Neuronal stem cell (in vitro differentiated cells): ENCODE results near the gene BIN1.

Experiments used
- DNase-seq: peaks from one replicate; pipeline ENCODE4 v3.0.0-alpha.2; 2013; ENCODE audit warnings: low spot score
- H2AFZ ChIP-seq: one replicate; pipeline ENCODE4 v1.6.1; 2013; ENCODE audit warnings: mild to moderate bottlenecking, low read length, inconsistent platforms
- H2AK5ac ChIP-seq: 2 replicates; pipeline ENCODE4 v1.6.1; 2013; ENCODE audit warnings: low read depth, mild to moderate bottlenecking, inconsistent platforms, low read length, moderate library complexity, mixed read lengths
- H2BK120ac ChIP-seq: 2 replicates; pipeline ENCODE4 v1.6.1; 2013; ENCODE audit warnings: low read depth, mild to moderate bottlenecking, inconsistent platforms, low read length, moderate library complexity, mixed read lengths
- H2BK12ac ChIP-seq: one replicate; pipeline ENCODE4 v1.6.1; 2013; ENCODE audit warnings: low read length, inconsistent platforms
- H2BK15ac ChIP-seq: 2 replicates; pipeline ENCODE4 v1.6.1; 2013; ENCODE audit warnings: mild to moderate bottlenecking, low read length, inconsistent platforms, mixed read lengths
- H2BK5ac ChIP-seq: one replicate; pipeline ENCODE4 v1.6.1; 2013; ENCODE audit warnings: inconsistent platforms, mild to moderate bottlenecking, low read length, moderate library complexity
- H3K14ac ChIP-seq: one replicate; pipeline ENCODE4 v1.6.1; 2013; ENCODE audit warnings: low read length, inconsistent platforms
- H3K18ac ChIP-seq: 2 replicates; pipeline ENCODE4 v1.6.1; 2013; ENCODE audit warnings: low read length, inconsistent platforms
- H3K23ac ChIP-seq: 2 replicates; pipeline ENCODE4 v1.6.1; 2013; ENCODE audit warnings: low read depth, mild to moderate bottlenecking, mixed read lengths, low read length, inconsistent platforms; ENCODE audit not compliant: poor library complexity
- H3K27ac ChIP-seq: replicated peaks from 3 replicates; pipeline ENCODE4 v1.5.1; 2013; ENCODE audit warnings: low read length, inconsistent platforms
- H3K27me3 ChIP-seq, 3 experiments: 2 replicates each; pipeline ENCODE4 v1.6.1; 2013; ENCODE audit warnings: low read length in 3 of 3, mild to moderate bottlenecking in 2 of 3, inconsistent platforms in 1 of 3, low read depth in 1 of 3, mixed read lengths in 1 of 3, moderate library complexity in 1 of 3; ENCODE audit not compliant: control insufficient read depth in 3 of 3, insufficient read depth in 3 of 3
- H3K36me3 ChIP-seq, 2 donors: replicated peaks in 1 of 2; 2 replicates each; pipeline ENCODE4 v1.6.1; 2013; ENCODE audit warnings: low read length in 2 of 2; ENCODE audit not compliant: control insufficient read depth in 2 of 2, insufficient read depth in 2 of 2
- H3K4ac ChIP-seq: 2 replicates; pipeline ENCODE4 v1.6.1; 2013; ENCODE audit warnings: inconsistent platforms, mild to moderate bottlenecking, low read length, moderate library complexity
- H3K4me1 ChIP-seq, 2 donors: 1 replicate in 1 of 2; 2 replicates in 1 of 2; pipeline ENCODE4 v1.6.1; 2013; ENCODE audit warnings: low read length in 2 of 2, low read depth in 1 of 2; ENCODE audit not compliant: control insufficient read depth in 2 of 2, insufficient read depth in 1 of 2
- H3K4me2 ChIP-seq: one replicate; pipeline ENCODE4 v1.6.1; 2013; ENCODE audit warnings: mild to moderate bottlenecking, low read length, inconsistent platforms; ENCODE audit not compliant: insufficient read depth, poor library complexity, severe bottlenecking
- H3K4me3 ChIP-seq, 2 donors: 2 replicates each; pipeline ENCODE4 v1.5.1; 2013; ENCODE audit warnings: low read length in 2 of 2, mild to moderate bottlenecking in 2 of 2, inconsistent platforms in 1 of 2, moderate library complexity in 1 of 2
- H3K79me1 ChIP-seq: one replicate; pipeline ENCODE4 v1.6.1; 2013; ENCODE audit warnings: low read depth, mild to moderate bottlenecking, inconsistent platforms, low read length, moderate library complexity
- H3K9ac ChIP-seq: one replicate; pipeline ENCODE4 v1.6.1; 2013; ENCODE audit warnings: mild to moderate bottlenecking, low read depth, low read length, inconsistent platforms; ENCODE audit not compliant: poor library complexity
- H3K9me3 ChIP-seq, 2 donors: replicated peaks in 1 of 2; 2 replicates each; pipeline versions ENCODE3 to v1.6.1; 2013; ENCODE audit warnings: low read length in 2 of 2, mild to moderate bottlenecking in 2 of 2, inconsistent platforms in 1 of 2, low read depth in 1 of 2, mixed read lengths in 1 of 2, moderate library complexity in 1 of 2; ENCODE audit not compliant: control insufficient read depth in 2 of 2, insufficient read depth in 1 of 2
- H4K8ac ChIP-seq: one replicate; pipeline ENCODE4 v1.6.1; 2013; ENCODE audit warnings: low read depth, mild to moderate bottlenecking, inconsistent platforms, low read length, moderate library complexity
- H4K91ac ChIP-seq: one replicate; pipeline ENCODE4 v1.6.1; 2013; ENCODE audit warnings: low read length, low read depth, mild to moderate bottlenecking, inconsistent platforms; ENCODE audit not compliant: poor library complexity
- whole genome bisulfite sequencing, 2 donors: extraction: QIAGEN DNeasy Blood & Tissue Kit; methylation state at CpG; one replicate each; pipeline ENCODE4 v1.1.7; 2013; ENCODE audit warnings: missing lambda C conversion rate in 2 of 2, mixed read lengths in 1 of 2; ENCODE audit not compliant: insufficient read length in 2 of 2, insufficient replicate concordance in 1 of 2; ENCODE audit errors: extremely low coverage in 2 of 2; 5-methylcytosine and 5-hydroxymethylcytosine counted together

The BIN1 gene

GRCh38 chr2:127065940-127066318 lies 41.0 kb downstream of the BIN1 start:
- Histone ChIP-seq H3K27me3 (no peaks in the 10 kb centered on the region), H4K8ac (no peak overlapping the region), H3K27ac (no peak overlapping the region), H3K18ac (no peak overlapping the region), H2BK12ac (no peak overlapping the region), H3K4ac (no peak overlapping the region), H3K4me1 (peaks cover 12 to 19% of the 10 kb centered on the region in 2 donors), H2AFZ (no peak overlapping the region), H3K9me3 (no peaks in the 10 kb centered on the region), H3K4me2 (no peak overlapping the region), H2BK120ac (no peak overlapping the region), H3K9ac (no peak overlapping the region), H2AK5ac (peak overlapping the region; percentile 38), H3K4me3 (no peak overlapping the region), H3K79me1 (peaks cover 7% of the 10 kb centered on the region), H3K36me3 (peaks cover 9 to 19% of the 10 kb centered on the region in 2 donors), H2BK15ac (no peak overlapping the region), H3K23ac (no peak overlapping the region), H4K91ac (no peak overlapping the region), H3K14ac (peak overlapping the region; percentile 77), H2BK5ac (peak overlapping the region; percentile 48)
- no peak for DNase-seq
- WGBS, 2 donors: no CpG with 5 or more reads among the region's 5 CpGs

- no peak overlapping the region for H2BK120ac ChIP-seq
- no peak overlapping the region for H2BK5ac ChIP-seq
- peak overlapping the region; percentile 51 for H3K14ac ChIP-seq
- H3K9me3 ChIP-seq: no peaks in the 10 kb centered on the region
- H3K4ac ChIP-seq: no peak overlapping the region
- H3K36me3 ChIP-seq: peaks cover 9 to 19% of the 10 kb centered on the region in 2 donors
- H4K91ac ChIP-seq: no peak overlapping the region
- WGBS, 2 donors: no CpG with 5 or more reads among the region's 13 CpGs
- H2AK5ac ChIP-seq: peak overlapping the region; percentile 83
- H3K4me2 ChIP-seq: no peak overlapping the region
- H2BK12ac ChIP-seq: no peak overlapping the region
- H2BK15ac ChIP-seq: peak overlapping the region; percentile 46
- no peaks in the 10 kb centered on the region for H3K27me3 ChIP-seq
- peak overlapping the region; percentile 87 for H3K18ac ChIP-seq
- no peak for DNase-seq
- no peak overlapping the region for H3K9ac ChIP-seq
- no peak overlapping the region for H3K4me3 ChIP-seq
- H3K79me1 ChIP-seq: peaks cover 7% of the 10 kb centered on the region
- no peak overlapping the region for H4K8ac ChIP-seq
- H3K4me1 ChIP-seq: peaks cover 12 to 19% of the 10 kb centered on the region in 2 donors
- H2AFZ ChIP-seq: peak overlapping the region; percentile 50
- peak overlapping the region; percentile 34 for H3K23ac ChIP-seq
- H3K27ac ChIP-seq: peak overlapping the region; percentile 54
Measured at GRCh38 chr2:127065299-127065939, 41.5 kb downstream of the BIN1 start.

DNA sequence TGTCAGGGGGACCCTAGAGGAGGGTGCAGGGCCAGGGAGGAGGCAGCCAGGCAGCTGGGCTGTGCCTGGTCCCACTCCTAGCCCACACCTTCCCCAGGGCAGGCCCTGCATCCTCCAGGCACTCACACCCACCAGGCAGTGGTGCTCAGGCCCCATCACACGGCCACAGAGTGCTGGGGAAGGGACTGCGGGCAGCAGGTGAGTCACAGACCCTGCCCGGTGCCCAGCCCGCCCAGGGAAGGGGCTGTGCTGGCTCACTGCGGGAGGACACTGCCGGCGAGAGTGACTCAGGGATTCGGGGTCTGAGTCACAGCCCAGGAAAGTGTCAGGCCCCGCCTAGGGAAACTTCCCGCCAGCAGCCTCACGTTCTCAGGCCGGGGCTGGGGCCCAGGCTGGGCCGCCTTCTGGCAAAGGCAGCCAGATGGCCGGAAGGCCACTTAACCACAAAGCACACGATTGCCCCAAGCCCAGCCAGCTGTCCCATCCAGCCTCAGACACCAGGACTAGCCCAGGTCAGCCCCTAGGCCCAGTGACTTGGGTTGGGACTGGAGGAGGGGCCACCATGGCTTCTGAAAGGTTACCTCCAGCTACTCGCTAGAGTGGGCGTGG lies 42.2 kb downstream of the BIN1 start:
- peak overlapping the region; percentile 97 for H3K4ac ChIP-seq
- no peak overlapping the region for H4K91ac ChIP-seq
- H2BK5ac ChIP-seq: no peak overlapping the region
- H3K4me3 ChIP-seq: no peak overlapping the region
- H3K4me2 ChIP-seq: no peak overlapping the region
- no CpG with 5 or more reads among the region's 17 CpGs for WGBS, 2 donors
- H3K27ac ChIP-seq: peak overlapping the region; percentile 54
- H3K23ac ChIP-seq: peak overlapping the region; percentile 34
- no peaks in the 10 kb centered on the region for H3K27me3 ChIP-seq
- peaks cover 12 to 19% of the 10 kb centered on the region in 2 donors for H3K4me1 ChIP-seq
- peak overlapping the region; percentile 53 for H2BK12ac ChIP-seq
- H3K9ac ChIP-seq: peak overlapping the region; percentile 80
- H2AK5ac ChIP-seq: peak overlapping the region; percentile 91
- H2BK15ac ChIP-seq: peak overlapping the region; percentile 95
- peaks cover 9 to 14% of the 10 kb centered on the region in 2 donors for H3K36me3 ChIP-seq
- H3K9me3 ChIP-seq: no peaks in the 10 kb centered on the region
- peak overlapping the region; percentile 42 for H2BK120ac ChIP-seq
- H3K18ac ChIP-seq: peak overlapping the region; percentile 91
- H2AFZ ChIP-seq: peak overlapping the region; percentile 50
- peak; percentile 52 for DNase-seq
- H3K14ac ChIP-seq: peak overlapping the region; percentile 87
- peak overlapping the region; percentile 4 for H4K8ac ChIP-seq
- H3K79me1 ChIP-seq: peaks cover 7% of the 10 kb centered on the region
